ENCODE measurements around the gene STRADA. TPM values are rescaled to one million over a fixed set of nuclear protein-coding genes. Genes with fewer than 3 reads are reported as not detected.
"Not testable (repeated sequence)": the region's sequence is repeated elsewhere in the genome, so short reads cannot be mapped to it uniquely, and the experiment has no call there.

STRADA gene
- polyA plus RNA-seq, 6 donors from 2014 or later, result 21.1 to 33.2 (median 26.3) TPM

DNA sequence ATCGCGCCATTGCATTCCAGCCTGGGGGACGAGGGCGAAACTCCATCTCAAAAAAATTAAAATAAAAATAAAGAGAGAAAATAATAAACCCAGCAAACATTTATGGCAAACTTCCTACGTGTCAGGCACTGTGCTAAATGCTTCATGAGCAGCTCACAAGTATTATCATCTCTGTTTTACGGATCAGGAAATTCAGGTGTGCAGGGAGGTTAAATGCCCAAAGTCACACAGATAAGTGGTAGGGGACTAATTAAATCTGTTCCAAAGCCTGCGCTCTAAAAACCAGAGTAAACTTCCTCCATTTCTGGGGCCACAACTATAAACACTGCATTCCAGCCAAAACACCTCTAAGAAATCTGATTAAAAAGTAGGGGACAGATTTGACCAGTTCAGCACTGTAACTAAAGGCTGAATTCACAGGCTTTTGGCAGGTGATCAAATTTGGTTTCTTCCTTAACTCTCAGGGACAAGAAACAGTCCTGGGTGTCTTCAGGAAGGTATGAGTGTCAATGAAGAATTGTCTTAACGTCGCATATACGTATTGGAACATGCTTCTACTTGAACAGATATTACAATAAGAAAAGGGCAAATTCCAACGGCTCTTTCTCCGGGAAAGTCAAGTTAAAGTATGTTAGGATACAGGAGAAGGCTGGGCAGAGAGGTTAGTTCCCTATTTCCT lies 996 bp downstream of the STRADA start:
- Mint-ChIP-seq H3K27me3 (no peaks in the 10 kb centered on the region), H3K9me3 (no peaks in the 10 kb centered on the region), H3K27ac (peak overlapping the region; percentile 79 to 100 (median 96)), H3K4me3 (peak overlapping the region; percentile 83 to 99 (median 92)), H3K36me3 (no peaks in the 10 kb centered on the region), H3K4me1 (peaks cover 12 to 33% (median 31%) of the 10 kb centered on the region in 3 donors)
- DNase-seq (no peak), ATAC-seq (ENCODE audit: low read depth in 2 of 2) (no peak)

DNA sequence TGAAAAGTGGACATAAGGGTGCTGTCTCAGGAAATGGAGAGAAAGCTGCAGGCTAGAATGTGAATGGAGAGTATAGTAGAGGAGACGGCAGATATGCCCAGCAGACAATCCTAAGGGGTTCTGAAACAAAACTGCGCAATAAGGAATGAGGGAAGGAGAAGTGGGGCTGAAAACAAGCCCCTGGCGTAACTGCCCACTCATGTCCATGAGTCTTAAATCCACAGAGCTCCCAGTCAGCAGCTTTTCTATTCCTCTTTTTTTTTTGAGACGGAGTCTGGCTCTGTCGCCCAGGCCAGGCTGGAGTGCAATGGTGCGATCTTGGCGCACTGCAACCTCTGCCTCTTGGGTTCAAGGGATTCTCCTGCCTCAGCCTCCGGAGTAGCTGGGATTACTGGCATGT lies 5.9 kb downstream of the STRADA start:
- ATAC-seq (ENCODE audit: low read depth in 2 of 2) (no peak), DNase-seq (no peak)
- H3K9me3 Mint-ChIP-seq, result no peaks in the 10 kb centered on the region
- no peaks in the 10 kb centered on the region for H3K36me3 Mint-ChIP-seq
- H3K27me3 Mint-ChIP-seq, result no peaks in the 10 kb centered on the region
- no peak overlapping the region for H3K4me3 Mint-ChIP-seq
- H3K4me1 Mint-ChIP-seq, result peaks cover 4 to 15% (median 13%) of the 10 kb centered on the region in 3 donors
- peak overlapping the region in 2 of 6 donors; percentile 37 to 66 for H3K27ac Mint-ChIP-seq

DNA sequence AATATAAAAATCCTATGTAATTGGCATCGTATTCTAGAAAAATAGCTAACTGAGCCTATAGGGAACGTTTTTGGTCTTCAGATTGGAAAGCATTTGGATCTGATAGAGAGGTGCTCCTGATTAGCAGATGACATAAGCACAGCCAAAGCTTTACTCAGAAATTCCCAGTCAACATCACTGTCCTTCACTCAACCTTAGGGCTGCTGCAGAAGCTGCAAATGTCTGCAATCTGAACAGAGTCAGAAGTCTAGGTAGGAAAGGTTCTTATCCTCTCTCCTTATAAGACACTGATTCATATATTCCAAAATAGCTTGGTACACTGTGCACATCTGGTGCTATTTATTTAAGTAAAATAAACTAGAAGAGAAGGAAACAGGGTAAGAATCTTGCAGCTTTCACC lies 19.2 kb downstream of the STRADA start:
- H3K27ac Mint-ChIP-seq, result peak overlapping the region in 1 of 6 donors; percentile 42
- H3K27me3 Mint-ChIP-seq, result no peaks in the 10 kb centered on the region
- H3K4me1 Mint-ChIP-seq, result peaks cover 0 to 4% (median 0%) of the 10 kb centered on the region in 3 donors
- H3K36me3 Mint-ChIP-seq, result peaks cover 6 to 7% of the 10 kb centered on the region in 2 donors
- H3K4me3 Mint-ChIP-seq, result no peak overlapping the region
- no peaks in the 10 kb centered on the region for H3K9me3 Mint-ChIP-seq
- DNase-seq (no peak), ATAC-seq (ENCODE audit: low read depth in 2 of 2) (no peak)

DNA sequence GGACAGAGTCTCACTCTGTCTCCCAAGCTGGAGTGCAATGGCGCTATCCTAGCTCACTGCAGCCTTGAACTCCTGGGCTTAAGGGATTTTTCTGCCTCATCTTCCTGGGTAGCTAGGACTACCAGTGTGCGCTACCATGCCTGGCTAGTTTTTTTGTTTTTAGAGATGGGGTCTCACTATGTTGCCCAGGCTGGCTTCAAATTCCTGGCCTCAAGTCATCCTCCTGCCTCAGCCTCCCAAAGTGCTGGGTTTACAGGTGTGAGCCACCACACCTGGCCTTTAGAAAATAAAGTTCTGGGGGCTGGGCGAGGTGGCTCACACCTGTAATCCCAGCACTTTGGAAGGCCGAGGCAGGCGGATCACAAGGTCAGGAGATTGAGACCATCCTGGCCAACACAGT lies 21.4 kb downstream of the STRADA start:
- H3K36me3 Mint-ChIP-seq, result peaks cover 0 to 13% of the 10 kb centered on the region in 2 donors
- H3K4me1 Mint-ChIP-seq; H3K9me3 Mint-ChIP-seq; H3K27ac Mint-ChIP-seq; H3K27me3 Mint-ChIP-seq; H3K4me3 Mint-ChIP-seq; DNase-seq; ATAC-seq (ENCODE audit: low read depth in 2 of 2): not testable (repeated sequence)

DNA sequence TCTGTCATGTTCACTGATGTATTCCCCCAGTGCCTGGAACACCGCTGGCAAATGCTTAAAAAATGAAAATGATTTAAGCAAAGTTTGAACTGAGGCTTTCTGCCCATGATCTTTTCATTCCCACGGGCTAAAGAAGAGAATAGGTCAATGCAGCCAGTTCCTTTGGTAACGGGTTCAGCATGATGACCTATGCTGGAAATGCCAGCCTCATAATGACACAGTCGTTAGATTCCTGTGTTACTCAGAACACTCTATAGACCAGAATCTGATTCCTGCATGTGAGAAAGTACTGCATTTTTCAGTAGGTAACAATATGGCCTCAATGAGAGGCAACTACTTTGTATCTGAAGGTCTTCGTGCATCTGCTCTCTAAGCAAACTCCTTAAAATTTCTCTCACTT lies 22.6 kb downstream of the STRADA start:
- no peaks in the 10 kb centered on the region for H3K27me3 Mint-ChIP-seq
- H3K27ac Mint-ChIP-seq, result no peak overlapping the region
- DNase-seq (no peak), ATAC-seq (ENCODE audit: low read depth in 2 of 2) (no peak)
- peaks cover 0 to 4% (median 0%) of the 10 kb centered on the region in 3 donors for H3K4me1 Mint-ChIP-seq
- H3K4me3 Mint-ChIP-seq, result no peak overlapping the region
- peaks cover 0 to 13% of the 10 kb centered on the region in 2 donors for H3K36me3 Mint-ChIP-seq
- no peaks in the 10 kb centered on the region for H3K9me3 Mint-ChIP-seq

DNA sequence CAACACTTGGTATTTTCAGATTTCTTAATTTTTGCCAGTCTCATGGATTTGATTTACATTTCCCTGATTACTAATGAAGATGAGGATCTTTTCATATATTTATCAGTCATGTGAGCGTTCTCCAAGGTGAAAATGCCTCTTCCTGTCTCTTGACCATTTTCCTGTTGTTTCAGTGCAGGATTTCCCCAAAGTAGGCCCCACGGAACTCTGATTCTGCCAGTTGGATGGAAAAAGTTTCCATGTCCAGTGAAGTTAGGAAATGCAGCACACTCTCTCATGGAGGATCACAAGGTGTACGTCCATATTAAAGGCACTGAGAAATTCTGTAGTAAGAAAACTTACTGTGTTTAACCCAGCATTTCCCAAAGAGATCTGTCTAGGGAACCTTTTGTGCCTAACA lies 25.2 kb downstream of the STRADA start:
- Mint-ChIP-seq H3K4me1 (peaks cover 0 to 4% (median 2%) of the 10 kb centered on the region in 3 donors), H3K36me3 (peaks cover 0 to 13% of the 10 kb centered on the region in 2 donors), H3K27me3 (no peaks in the 10 kb centered on the region), H3K9me3 (no peaks in the 10 kb centered on the region), H3K27ac (peak overlapping the region in 2 of 6 donors; percentile 51 to 86), H3K4me3 (no peak overlapping the region)
- DNase-seq (no peak), ATAC-seq (ENCODE audit: low read depth in 2 of 2) (no peak)

DNA sequence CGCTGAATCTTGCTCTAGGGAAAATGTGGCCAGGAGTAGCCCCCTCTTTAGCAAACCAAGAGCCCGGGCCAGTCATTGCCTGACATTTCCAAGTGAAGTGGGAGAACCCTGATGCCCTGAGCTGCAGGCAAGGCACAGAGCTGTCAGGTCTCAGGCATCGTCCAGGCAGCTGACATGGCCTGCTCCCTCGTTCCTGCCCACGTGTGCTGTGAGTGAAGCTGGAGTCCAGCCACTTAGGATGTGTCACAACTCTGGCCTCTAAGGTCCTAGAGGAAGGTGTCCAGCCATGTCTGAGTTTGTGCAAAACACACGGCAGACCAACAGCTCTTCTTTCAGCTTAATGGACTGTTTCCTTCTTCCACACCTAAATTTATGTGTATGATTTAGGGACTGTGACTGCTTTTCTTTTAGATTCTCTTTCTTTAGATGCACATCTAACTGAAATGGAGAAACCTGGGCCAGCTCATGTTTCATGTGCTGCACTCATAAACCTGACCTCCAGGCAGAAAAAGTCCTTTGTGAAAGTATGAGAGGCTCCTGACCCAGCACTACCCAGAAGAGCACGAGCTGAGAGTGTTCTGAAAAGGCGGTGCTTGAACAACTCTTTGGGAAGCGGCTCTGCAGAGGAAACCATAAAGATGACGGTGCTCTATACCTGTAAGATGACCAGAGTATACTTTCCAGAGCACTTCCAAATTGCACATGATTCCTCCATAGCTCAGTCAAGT lies 26.9 kb downstream of the STRADA start:
- peak overlapping the region in 2 of 6 donors; percentile 30 to 39 for H3K27ac Mint-ChIP-seq
- no peak for ATAC-seq (ENCODE audit: low read depth in 2 of 2)
- H3K4me3 Mint-ChIP-seq, result no peak overlapping the region
- no peaks in the 10 kb centered on the region for H3K9me3 Mint-ChIP-seq
- H3K36me3 Mint-ChIP-seq, result peaks cover 0 to 13% of the 10 kb centered on the region in 2 donors
- H3K27me3 Mint-ChIP-seq, result no peaks in the 10 kb centered on the region
- H3K4me1 Mint-ChIP-seq, result peaks cover 8 to 13% (median 11%) of the 10 kb centered on the region in 3 donors
- DNase-seq, result no peak

DNA sequence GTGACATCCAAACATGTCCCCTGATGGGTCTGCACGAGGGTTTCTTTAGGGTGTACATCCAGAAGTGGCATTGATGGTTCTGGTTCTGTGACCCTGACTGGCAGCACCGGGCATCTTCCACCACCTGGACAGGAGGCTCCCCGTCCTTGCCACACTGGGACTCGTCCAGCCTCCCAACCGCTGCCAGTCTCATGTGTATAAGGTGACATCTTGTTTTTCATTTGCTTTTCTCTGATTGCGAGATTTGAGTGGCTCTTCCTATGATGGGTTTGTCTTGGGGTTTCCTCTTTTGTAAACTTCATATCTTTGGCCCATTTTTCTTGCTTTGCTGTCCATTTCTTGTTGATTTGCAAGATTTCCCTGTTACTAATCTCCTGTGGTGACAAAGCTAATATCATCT lies 32.5 kb downstream of the STRADA start:
- Mint-ChIP-seq H3K4me1 (peaks cover 32 to 57% (median 47%) of the 10 kb centered on the region in 3 donors), H3K4me3 (peak overlapping the region in 2 of 8 donors; percentile 19 to 35)

DNA sequence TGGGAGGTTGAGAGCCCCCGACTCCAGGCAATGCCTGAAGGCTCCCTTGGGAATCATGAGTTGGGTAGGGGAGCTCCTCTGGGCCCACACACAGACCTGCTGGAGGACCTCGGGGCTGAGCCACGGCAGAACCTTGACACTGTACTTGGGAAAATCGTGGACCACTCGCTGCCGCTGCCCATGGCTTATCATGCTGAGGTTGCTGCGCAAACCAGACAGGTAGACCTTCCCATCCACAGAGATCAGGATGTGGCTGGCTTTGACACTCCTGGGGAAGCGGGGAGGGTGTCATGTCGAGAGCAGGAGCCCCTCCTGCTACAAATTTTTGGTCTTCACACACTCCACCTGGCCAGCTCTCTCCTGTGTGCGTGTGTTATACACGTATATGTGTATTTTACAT lies 34.4 kb downstream of the STRADA start:
- peak overlapping the region in 4 of 6 donors; percentile 32 to 89 (median 68) for H3K27ac Mint-ChIP-seq
- no peaks in the 10 kb centered on the region for H3K9me3 Mint-ChIP-seq
- H3K27me3 Mint-ChIP-seq, result no peaks in the 10 kb centered on the region
- H3K4me1 Mint-ChIP-seq, result peaks cover 48 to 74% (median 66%) of the 10 kb centered on the region in 3 donors
- DNase-seq, result no peak
- no peak overlapping the region for H3K4me3 Mint-ChIP-seq
- H3K36me3 Mint-ChIP-seq, result peaks cover 0 to 8% of the 10 kb centered on the region in 2 donors
- no peak for ATAC-seq (ENCODE audit: low read depth in 2 of 2)

More for the DNA sequence above, 32.5 kb downstream of the STRADA start:
- ATAC-seq (ENCODE audit: low read depth in 2 of 2), result no peak
- Mint-ChIP-seq H3K27me3 (no peaks in the 10 kb centered on the region), H3K9me3 (no peaks in the 10 kb centered on the region), H3K36me3 (no peaks in the 10 kb centered on the region), H3K27ac (peak overlapping the region; percentile 12 to 86 (median 76))
- DNase-seq, result no peak

DNA sequence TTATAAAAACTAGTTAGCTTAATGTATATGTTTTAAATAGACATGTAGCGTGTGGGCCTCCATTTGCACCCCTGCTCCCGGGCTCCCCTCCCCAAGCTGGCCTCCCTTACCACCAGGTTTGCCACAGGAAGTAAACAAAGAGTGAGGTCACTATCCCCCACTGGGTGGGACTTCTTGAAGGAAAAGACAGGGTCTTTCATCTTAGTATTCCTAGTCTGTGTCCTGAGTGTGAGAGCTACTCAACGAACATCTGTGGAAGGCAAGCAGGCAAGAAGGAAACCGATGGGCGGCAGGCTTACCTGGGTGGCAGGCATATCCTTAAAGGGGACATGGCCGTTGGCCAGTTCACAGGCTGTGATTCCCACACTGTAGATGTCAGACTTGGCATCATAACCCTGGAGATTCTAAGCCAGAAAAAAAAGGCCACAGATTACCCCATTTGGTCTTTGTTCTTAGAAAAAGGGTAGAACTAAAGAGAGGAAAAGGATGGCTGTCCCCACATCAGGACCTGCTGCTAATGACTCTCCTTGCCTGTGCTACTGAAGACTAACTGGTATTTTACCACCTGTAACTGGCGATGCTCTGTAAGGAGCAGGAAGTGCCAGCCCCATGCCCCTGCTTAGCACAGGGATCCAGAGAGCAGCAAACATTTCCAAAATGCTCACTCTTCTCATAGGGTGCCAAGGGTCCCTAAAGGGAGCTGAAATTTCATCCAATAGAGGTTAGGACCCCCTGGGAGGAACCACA lies 35.1 kb downstream of the STRADA start:
- Mint-ChIP-seq H3K4me3 (peak overlapping the region in 4 of 8 donors; percentile 39 to 68 (median 62)), H3K9me3 (no peaks in the 10 kb centered on the region), H3K4me1 (peaks cover 53 to 81% (median 73%) of the 10 kb centered on the region in 3 donors), H3K27me3 (no peaks in the 10 kb centered on the region), H3K27ac (peak overlapping the region; percentile 18 to 89 (median 82)), H3K36me3 (peaks cover 0 to 8% of the 10 kb centered on the region in 2 donors)
- DNase-seq (no peak), ATAC-seq (ENCODE audit: low read depth in 2 of 2) (no peak)

DNA sequence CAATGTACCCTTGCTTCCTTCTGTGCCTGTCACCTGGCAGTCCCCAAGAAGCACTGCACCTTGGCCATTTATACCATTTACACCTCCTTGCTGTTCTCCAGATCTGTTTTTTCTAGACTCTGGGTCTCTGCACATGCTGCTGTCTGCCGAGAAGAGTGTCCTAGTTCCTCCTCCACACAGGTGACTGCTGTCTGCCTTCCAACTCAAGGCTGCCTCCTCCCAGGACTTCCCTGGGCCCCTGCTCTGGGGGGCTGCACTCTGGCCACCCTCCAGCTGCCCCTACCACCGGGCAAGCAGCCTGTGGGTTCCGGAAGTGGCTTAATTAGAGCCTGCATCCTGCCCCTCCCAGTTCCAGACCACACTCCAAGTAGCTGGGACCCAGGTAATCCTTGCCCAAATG lies 35.9 kb downstream of the STRADA start:
- Mint-ChIP-seq H3K36me3 (peaks cover 0 to 8% of the 10 kb centered on the region in 2 donors), H3K4me1 (peaks cover 56 to 82% (median 78%) of the 10 kb centered on the region in 3 donors), H3K4me3 (peak overlapping the region in 5 of 8 donors; percentile 27 to 78 (median 69)), H3K9me3 (no peaks in the 10 kb centered on the region), H3K27me3 (no peaks in the 10 kb centered on the region), H3K27ac (peak overlapping the region in 5 of 6 donors; percentile 41 to 89 (median 82))
- no peak for ATAC-seq (ENCODE audit: low read depth in 2 of 2)
- no peak for DNase-seq

DNA sequence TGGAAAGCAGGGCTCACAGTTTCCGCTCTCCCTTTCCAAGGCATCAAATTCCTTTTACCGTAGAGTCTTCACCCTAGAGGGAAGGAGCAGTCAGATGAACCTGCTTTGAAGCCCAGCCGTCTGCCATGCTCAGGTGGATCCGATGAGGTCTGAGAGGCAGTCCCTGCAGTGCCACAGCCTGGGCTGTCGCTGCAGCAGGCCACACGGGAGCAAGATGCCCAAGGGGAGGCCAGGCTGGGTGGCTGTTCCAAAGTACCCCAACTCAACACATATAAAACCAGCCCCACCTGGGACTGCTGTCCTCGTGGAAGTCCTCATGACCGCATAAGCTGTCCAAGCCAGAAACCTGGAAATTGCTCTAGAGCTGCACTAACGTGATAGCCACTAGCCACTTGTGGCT lies 36.8 kb downstream of the STRADA start:
- Mint-ChIP-seq H3K9me3 (no peaks in the 10 kb centered on the region), H3K4me1 (peaks cover 51 to 74% (median 72%) of the 10 kb centered on the region in 3 donors), H3K4me3 (peak overlapping the region in 5 of 8 donors; percentile 10 to 69 (median 29)), H3K27me3 (no peaks in the 10 kb centered on the region), H3K27ac (peak overlapping the region in 3 of 6 donors; percentile 20 to 80 (median 79)), H3K36me3 (peaks cover 0 to 8% of the 10 kb centered on the region in 2 donors)
- DNase-seq (no peak), ATAC-seq (ENCODE audit: low read depth in 2 of 2) (no peak)

DNA sequence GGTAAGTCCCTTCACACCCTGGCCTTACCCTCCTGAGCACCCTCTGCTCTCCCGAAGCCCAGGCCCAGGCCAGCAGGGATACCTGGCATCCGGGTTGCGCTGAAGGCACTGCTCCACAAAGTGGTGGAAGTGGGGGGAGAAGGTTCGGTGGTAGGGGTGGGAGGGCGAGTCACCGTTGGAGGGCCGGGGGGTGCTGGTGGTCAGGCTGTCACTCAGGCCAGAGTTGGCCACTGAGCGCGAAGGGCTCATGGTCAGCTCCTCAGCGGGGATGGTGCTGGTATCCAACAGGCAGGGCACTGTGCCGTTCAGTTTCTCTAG lies 37.4 kb downstream of the STRADA start:
- peaks cover 0 to 8% of the 10 kb centered on the region in 2 donors for H3K36me3 Mint-ChIP-seq
- DNase-seq (no peak), ATAC-seq (ENCODE audit: low read depth in 2 of 2) (no peak)
- no peaks in the 10 kb centered on the region for H3K9me3 Mint-ChIP-seq
- H3K4me1 Mint-ChIP-seq, result peaks cover 47 to 72% (median 68%) of the 10 kb centered on the region in 3 donors
- H3K27me3 Mint-ChIP-seq, result no peaks in the 10 kb centered on the region
- H3K4me3 Mint-ChIP-seq, result peak overlapping the region in 3 of 8 donors; percentile 6 to 62 (median 56)
- peak overlapping the region in 2 of 6 donors; percentile 65 to 99 for H3K27ac Mint-ChIP-seq

Measured in naive B cell (primary cell).